Mesothelial cell of epicardium (in vitro differentiated cells): ENCODE measurements around the gene MPZL1. TPM values are rescaled to one million over a fixed set of nuclear protein-coding genes. Genes with fewer than 3 reads are reported as not detected.

Source experiments
- DNase-seq, 2 experiments: peaks; one replicate each; pipeline ENCODE4 v3.0.0; 2021; ENCODE audit warnings: low spot score in 2 of 2; ENCODE audit not compliant: unreplicated experiment in 2 of 2
- H3K27ac Mint-ChIP-seq: 2 replicates; pipeline ENCODE4 v1.8.0; 2021; ENCODE audit warnings: mixed read lengths
- H3K27me3 Mint-ChIP-seq: 2 replicates; pipeline ENCODE4 v1.8.0; 2021; ENCODE audit warnings: low read depth, mixed read lengths
- H3K36me3 Mint-ChIP-seq: 2 replicates; pipeline ENCODE4 v1.8.0; 2021; ENCODE audit warnings: mixed read lengths
- H3K4me1 Mint-ChIP-seq: 2 replicates; pipeline ENCODE4 v1.8.0; 2021; ENCODE audit warnings: mixed read lengths
- H3K4me3 Mint-ChIP-seq: 2 replicates; pipeline ENCODE4 v1.8.0; 2021; ENCODE audit warnings: mild to moderate bottlenecking, moderate library complexity, mixed read lengths
- H3K9me3 Mint-ChIP-seq: 2 replicates; pipeline ENCODE4 v1.8.0; 2021; ENCODE audit warnings: mixed read lengths
- CTCF ChIP-seq: fragments of 200-600 bp; sonication (generic); IDR thresholded peaks from one replicate; pipeline ENCODE4 v1.5.0; 2021; ENCODE audit warnings: antibody characterized with exemption; ENCODE audit not compliant: unreplicated experiment
- total RNA-seq: library from RNA; stranded (reverse); gene quantifications from 3 replicates; pipeline ENCODE4 v1.2.1, GENCODE V29; 2021

MPZL1 gene
- total RNA-seq, 1 donor from 2014 or later: 138 TPM

GRCh38 chr1:167720965-167721616 lies 691 bp upstream of the MPZL1 start:
- Mint-ChIP-seq H3K4me1 (peaks cover 67% of the 10 kb centered on the region), H3K27me3 (no peaks in the 10 kb centered on the region), H3K27ac (peak overlapping the region; percentile 91), H3K9me3 (no peaks in the 10 kb centered on the region), H3K36me3 (no peaks in the 10 kb centered on the region), H3K4me3 (peak overlapping the region; percentile 93)
- no peak for DNase-seq
- no peak for TF ChIP-seq CTCF

- no peaks in the 10 kb centered on the region for H3K36me3 Mint-ChIP-seq
- peak overlapping the region; percentile 87 for H3K27ac Mint-ChIP-seq
- peaks cover 72% of the 10 kb centered on the region for H3K4me1 Mint-ChIP-seq
These were observed 529 bp downstream of the MPZL1 start for GRCh38 chr1:167722152-167722869.

DNA sequence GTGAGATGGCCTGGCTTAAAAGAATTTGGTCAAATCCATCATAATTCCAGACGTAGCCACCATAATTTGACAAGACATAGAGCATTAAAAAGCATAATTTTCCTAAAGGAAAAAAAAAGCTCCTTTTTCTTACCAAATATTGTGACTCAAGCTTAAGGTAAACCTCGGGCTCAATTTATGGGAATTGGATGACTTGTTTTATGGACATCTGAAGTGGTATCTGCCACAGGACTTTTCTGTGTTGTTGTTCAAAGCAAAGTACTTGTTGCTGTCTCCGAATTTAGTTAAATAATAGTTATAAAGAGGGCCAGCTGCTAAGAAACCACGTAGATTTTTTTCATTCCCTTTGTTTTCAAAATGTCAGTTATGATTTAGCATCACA lies 1.1 kb downstream of the MPZL1 start:
- H3K9me3 Mint-ChIP-seq: no peaks in the 10 kb centered on the region
- H3K27ac Mint-ChIP-seq: peak overlapping the region; percentile 87
- no peaks in the 10 kb centered on the region for H3K27me3 Mint-ChIP-seq
- TF ChIP-seq CTCF: no peak
- H3K36me3 Mint-ChIP-seq: peaks cover 2% of the 10 kb centered on the region
- DNase-seq: no peak
- peak overlapping the region; percentile 93 for H3K4me3 Mint-ChIP-seq
- peaks cover 75% of the 10 kb centered on the region for H3K4me1 Mint-ChIP-seq

More at GRCh38 chr1:167722152-167722869, 529 bp downstream of the MPZL1 start:
- H3K4me3 Mint-ChIP-seq: peak overlapping the region; percentile 93
- no peaks in the 10 kb centered on the region for H3K9me3 Mint-ChIP-seq
- no peak for TF ChIP-seq CTCF
- peak in 1 of 2 experiments; percentile 65 for DNase-seq
- no peaks in the 10 kb centered on the region for H3K27me3 Mint-ChIP-seq

GRCh38 chr1:167723707-167724323 lies 2.0 kb downstream of the MPZL1 start:
- no peak for TF ChIP-seq CTCF
- H3K4me1 Mint-ChIP-seq: peaks cover 65% of the 10 kb centered on the region
- H3K27ac Mint-ChIP-seq: peak overlapping the region; percentile 87
- no peaks in the 10 kb centered on the region for H3K27me3 Mint-ChIP-seq
- no peaks in the 10 kb centered on the region for H3K9me3 Mint-ChIP-seq
- H3K36me3 Mint-ChIP-seq: peaks cover 2% of the 10 kb centered on the region
- peak overlapping the region; percentile 93 for H3K4me3 Mint-ChIP-seq
- DNase-seq: no peak

DNA sequence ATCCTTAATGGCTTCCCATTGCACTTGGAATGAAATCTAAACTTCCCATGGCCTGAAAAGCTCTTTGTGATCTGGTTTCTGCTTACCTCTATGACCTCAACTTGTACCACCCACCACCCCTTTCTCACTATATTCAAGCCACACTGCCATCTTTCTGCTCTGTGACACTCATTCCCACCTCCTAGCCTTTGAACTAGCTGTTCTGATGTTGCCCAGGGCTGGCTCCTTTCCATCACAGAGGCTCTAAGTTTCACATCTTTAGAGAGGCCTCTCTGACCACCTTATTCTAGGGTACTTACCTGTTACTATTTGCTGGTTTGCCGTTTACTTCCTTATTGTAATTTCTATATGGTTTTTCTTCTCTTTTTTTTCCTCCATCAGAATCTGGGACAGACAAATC lies 4.2 kb downstream of the MPZL1 start:
- no peak overlapping the region for H3K4me3 Mint-ChIP-seq
- DNase-seq: no peak
- peaks cover 46% of the 10 kb centered on the region for H3K4me1 Mint-ChIP-seq
- H3K36me3 Mint-ChIP-seq: peaks cover 8% of the 10 kb centered on the region
- no peak for TF ChIP-seq CTCF
- peak overlapping the region; percentile 10 for H3K27ac Mint-ChIP-seq
- no peaks in the 10 kb centered on the region for H3K27me3 Mint-ChIP-seq
- no peaks in the 10 kb centered on the region for H3K9me3 Mint-ChIP-seq
